ENCODE results near the gene TRIM71. TPM values are rescaled to one million over a fixed set of nuclear protein-coding genes. Genes with fewer than 3 reads are reported as not detected.
A peak's percentile ranks its signal among the peaks of the same experiment; 100 is the strongest.

The TRIM71 gene
- total and polyA plus RNA-seq, 2 of the 13 experiments (the other 11 are each of a cell fraction or from before 2014, with no cell fraction given) = 21.7 to 76.9 TPM

DNA sequence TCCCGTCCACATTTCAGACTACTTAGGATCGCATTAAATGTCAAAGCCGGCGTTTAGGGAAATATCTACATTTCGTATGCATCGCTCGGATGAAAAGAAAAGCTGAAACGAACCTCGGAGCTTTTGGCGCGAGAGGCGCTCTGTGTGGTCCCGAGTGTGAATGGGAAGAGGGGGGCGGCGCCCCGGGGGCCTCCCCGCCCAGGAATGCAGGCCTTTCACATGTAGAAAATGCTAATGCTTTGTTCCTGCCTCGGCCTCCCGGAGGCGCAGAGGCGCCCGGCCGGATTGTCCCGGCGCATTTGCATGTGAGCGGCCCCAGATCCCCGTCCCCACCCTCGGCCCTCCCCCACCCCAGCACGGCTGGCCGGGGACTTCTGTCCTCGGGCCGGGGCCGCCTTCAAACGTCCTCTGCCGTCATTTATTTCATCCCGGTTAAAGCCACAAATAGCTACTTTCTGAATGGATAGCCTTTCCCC lies 37.0 kb upstream of the TRIM71 start (continued):
- TF ChIP-seq ZNF598 (CRISPR knock-in tag; IDR thresholded peaks at IDR 0.05; ENCODE audit: borderline replicate concordance) = no peak
- TF ChIP-seq, protein P1, sequence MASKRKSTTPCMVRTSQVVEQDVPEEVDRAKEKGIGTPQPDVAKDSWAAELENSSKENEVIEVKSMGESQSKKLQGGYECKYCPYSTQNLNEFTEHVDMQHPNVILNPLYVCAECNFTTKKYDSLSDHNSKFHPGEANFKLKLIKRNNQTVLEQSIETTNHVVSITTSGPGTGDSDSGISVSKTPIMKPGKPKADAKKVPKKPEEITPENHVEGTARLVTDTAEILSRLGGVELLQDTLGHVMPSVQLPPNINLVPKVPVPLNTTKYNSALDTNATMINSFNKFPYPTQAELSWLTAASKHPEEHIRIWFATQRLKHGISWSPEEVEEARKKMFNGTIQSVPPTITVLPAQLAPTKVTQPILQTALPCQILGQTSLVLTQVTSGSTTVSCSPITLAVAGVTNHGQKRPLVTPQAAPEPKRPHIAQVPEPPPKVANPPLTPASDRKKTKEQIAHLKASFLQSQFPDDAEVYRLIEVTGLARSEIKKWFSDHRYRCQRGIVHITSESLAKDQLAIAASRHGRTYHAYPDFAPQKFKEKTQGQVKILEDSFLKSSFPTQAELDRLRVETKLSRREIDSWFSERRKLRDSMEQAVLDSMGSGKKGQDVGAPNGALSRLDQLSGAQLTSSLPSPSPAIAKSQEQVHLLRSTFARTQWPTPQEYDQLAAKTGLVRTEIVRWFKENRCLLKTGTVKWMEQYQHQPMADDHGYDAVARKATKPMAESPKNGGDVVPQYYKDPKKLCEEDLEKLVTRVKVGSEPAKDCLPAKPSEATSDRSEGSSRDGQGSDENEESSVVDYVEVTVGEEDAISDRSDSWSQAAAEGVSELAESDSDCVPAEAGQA (IDR thresholded peaks at IDR 0.05; ENCODE audit: low read depth) = no peak
- TF ChIP-seq, protein P1 (CRISPR knock-in tag; IDR thresholded peaks at IDR 0.05; ENCODE audit: borderline replicate concordance) = 0 out of 2 replicates have a peak, but pooled peaks have one; percentile 71
- TF ChIP-seq ZBTB7B (CRISPR knock-in tag; IDR thresholded peaks at IDR 0.05) = no peak; the same call in 1 of the 2 replicates
- TF ChIP-seq, protein P2, sequence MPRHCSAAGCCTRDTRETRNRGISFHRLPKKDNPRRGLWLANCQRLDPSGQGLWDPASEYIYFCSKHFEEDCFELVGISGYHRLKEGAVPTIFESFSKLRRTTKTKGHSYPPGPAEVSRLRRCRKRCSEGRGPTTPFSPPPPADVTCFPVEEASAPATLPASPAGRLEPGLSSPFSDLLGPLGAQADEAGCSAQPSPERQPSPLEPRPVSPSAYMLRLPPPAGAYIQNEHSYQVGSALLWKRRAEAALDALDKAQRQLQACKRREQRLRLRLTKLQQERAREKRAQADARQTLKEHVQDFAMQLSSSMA (CRISPR knock-in tag; IDR thresholded peaks at IDR 0.05) = no peak
- TF ChIP-seq SETDB1 (CRISPR knock-in tag; IDR thresholded peaks at IDR 0.05; ENCODE audit: borderline replicate concordance) = no peak
- TF ChIP-seq SMARCE1 (IDR thresholded peaks at IDR 0.05; ENCODE audit: borderline replicate concordance) = no peak
- TF ChIP-seq, protein P3, sequence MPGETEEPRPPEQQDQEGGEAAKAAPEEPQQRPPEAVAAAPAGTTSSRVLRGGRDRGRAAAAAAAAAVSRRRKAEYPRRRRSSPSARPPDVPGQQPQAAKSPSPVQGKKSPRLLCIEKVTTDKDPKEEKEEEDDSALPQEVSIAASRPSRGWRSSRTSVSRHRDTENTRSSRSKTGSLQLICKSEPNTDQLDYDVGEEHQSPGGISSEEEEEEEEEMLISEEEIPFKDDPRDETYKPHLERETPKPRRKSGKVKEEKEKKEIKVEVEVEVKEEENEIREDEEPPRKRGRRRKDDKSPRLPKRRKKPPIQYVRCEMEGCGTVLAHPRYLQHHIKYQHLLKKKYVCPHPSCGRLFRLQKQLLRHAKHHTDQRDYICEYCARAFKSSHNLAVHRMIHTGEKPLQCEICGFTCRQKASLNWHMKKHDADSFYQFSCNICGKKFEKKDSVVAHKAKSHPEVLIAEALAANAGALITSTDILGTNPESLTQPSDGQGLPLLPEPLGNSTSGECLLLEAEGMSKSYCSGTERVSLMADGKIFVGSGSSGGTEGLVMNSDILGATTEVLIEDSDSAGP (CRISPR knock-in tag; IDR thresholded peaks at IDR 0.05; ENCODE audit: borderline replicate concordance) = no peak
- no peak for TF ChIP-seq STAG1 (CRISPR knock-in tag; IDR thresholded peaks at IDR 0.05)
- TF ChIP-seq ZFP37 (CRISPR knock-in tag; IDR thresholded peaks at IDR 0.05; ENCODE audit: borderline replicate concordance) = no peak
- TF ChIP-seq ZNF136 (CRISPR knock-in tag; IDR thresholded peaks at IDR 0.05; ENCODE audit: low read depth) = no peak
- TF ChIP-seq, protein P4, sequence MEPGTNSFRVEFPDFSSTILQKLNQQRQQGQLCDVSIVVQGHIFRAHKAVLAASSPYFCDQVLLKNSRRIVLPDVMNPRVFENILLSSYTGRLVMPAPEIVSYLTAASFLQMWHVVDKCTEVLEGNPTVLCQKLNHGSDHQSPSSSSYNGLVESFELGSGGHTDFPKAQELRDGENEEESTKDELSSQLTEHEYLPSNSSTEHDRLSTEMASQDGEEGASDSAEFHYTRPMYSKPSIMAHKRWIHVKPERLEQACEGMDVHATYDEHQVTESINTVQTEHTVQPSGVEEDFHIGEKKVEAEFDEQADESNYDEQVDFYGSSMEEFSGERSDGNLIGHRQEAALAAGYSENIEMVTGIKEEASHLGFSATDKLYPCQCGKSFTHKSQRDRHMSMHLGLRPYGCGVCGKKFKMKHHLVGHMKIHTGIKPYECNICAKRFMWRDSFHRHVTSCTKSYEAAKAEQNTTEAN (CRISPR knock-in tag; conservative IDR thresholded peaks at IDR 0.05) = no peak
- no peak for TF ChIP-seq RORA (CRISPR knock-in tag; IDR thresholded peaks at IDR 0.05)
- TF ChIP-seq ZNF180 (CRISPR knock-in tag; IDR thresholded peaks at IDR 0.05; ENCODE audit: borderline replicate concordance, low read depth) = no peak
- peak in 1 of 2 experiments; percentile 33; a peak in 1 of 4 replicates for TF ChIP-seq KLF16 (CRISPR knock-in tag; IDR thresholded peaks at IDR 0.05)
- 0 out of 2 replicates have a peak, but pooled peaks have one; percentile 28 for TF ChIP-seq TSC22D2 (CRISPR knock-in tag; IDR thresholded peaks at IDR 0.05; ENCODE audit: borderline replicate concordance)
- TF ChIP-seq, protein P5, sequence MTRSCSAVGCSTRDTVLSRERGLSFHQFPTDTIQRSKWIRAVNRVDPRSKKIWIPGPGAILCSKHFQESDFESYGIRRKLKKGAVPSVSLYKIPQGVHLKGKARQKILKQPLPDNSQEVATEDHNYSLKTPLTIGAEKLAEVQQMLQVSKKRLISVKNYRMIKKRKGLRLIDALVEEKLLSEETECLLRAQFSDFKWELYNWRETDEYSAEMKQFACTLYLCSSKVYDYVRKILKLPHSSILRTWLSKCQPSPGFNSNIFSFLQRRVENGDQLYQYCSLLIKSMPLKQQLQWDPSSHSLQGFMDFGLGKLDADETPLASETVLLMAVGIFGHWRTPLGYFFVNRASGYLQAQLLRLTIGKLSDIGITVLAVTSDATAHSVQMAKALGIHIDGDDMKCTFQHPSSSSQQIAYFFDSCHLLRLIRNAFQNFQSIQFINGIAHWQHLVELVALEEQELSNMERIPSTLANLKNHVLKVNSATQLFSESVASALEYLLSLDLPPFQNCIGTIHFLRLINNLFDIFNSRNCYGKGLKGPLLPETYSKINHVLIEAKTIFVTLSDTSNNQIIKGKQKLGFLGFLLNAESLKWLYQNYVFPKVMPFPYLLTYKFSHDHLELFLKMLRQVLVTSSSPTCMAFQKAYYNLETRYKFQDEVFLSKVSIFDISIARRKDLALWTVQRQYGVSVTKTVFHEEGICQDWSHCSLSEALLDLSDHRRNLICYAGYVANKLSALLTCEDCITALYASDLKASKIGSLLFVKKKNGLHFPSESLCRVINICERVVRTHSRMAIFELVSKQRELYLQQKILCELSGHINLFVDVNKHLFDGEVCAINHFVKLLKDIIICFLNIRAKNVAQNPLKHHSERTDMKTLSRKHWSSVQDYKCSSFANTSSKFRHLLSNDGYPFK (CRISPR knock-in tag; IDR thresholded peaks at IDR 0.05; ENCODE audit: borderline replicate concordance) = 0 out of 2 replicates have a peak, but pooled peaks have one; percentile 1

Data from HepG2 (cell line).